HG02870 (cell line): Measurements from ENCODE around the gene ST6GALNAC2.
"Not testable (repeated sequence)": the region's sequence is repeated elsewhere in the genome, so short reads cannot be mapped to it uniquely, and the experiment has no call there.

Source experiments
- ATAC-seq: cut with Tn5 transposase; IDR thresholded peaks from one replicate; pipeline ENCODE4 v1.9.1; 2021; ENCODE audit warnings: mild to moderate bottlenecking, moderate library complexity; ENCODE audit not compliant: unreplicated experiment

ST6GALNAC2 gene

GRCh38 chr17:76570877-76571471 is 14.7 kb downstream of the ST6GALNAC2 start:
- no peak for ATAC-seq

GRCh38 chr17:76570457-76570856 is 15.2 kb downstream of the ST6GALNAC2 start:
- ATAC-seq, result no peak

- ATAC-seq, result no peak
Observed at GRCh38 chr17:76569607-76570279, 15.9 kb downstream of the ST6GALNAC2 start.

GRCh38 chr17:76568811-76569221 is 16.8 kb downstream of the ST6GALNAC2 start:
- no peak for ATAC-seq

DNA sequence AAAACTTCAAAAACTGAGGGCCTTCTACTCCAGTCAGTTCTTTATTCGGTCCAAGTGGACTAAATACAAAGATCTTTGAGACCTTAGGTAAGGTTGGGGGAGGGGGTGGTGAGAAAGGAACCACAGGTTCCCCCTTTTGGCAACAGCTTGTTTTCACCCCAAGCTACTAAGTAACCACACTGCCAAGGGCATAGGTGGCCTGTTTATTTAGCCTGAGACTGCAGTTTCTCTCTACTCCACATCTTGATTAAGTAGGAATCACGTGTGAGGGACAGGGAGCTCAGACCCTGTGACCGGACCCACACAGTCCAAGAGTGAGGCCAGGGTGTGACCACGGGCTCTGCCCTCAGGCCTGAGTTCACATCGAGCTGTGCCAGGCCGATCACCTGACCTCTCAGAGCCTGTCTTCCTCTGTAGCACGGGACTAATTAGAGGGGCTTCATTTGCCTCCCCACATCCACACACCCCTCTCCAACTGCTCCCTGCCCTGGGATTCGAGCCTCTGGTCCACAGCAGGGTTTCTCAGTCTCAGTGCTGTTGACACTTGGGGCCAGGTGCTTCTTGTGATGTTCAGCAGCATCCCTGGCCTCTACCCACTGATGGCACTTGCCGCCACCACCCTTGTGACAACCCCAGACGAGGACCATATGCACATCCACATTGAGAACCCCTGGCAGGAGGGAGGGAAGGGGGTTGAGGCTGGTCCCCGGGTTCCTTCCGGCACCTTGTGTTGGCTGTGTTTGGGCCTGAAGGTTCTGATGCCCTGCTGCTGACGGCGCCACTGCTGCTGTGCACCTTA is 17.8 kb downstream of the ST6GALNAC2 start:
- no peak for ATAC-seq

- ATAC-seq, result no peak
Observed at GRCh38 chr17:76566988-76567431, 18.6 kb downstream of the ST6GALNAC2 start.

DNA sequence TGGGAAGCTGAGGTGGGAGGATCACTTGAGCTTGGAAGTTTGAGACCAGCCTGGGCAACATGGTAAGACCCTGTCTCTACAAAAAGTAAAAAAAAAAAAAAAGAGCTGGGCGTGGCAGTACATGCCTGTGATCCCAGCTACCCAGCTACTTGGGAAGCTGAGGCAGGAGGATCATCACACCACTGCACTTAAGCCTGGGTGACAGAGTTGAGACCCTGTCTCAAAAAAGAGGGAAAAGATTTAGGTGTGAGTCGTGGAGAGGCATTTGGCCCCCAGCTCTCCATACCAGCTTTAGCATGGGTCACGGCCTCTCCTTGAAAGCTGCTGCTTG is 19.1 kb downstream of the ST6GALNAC2 start:
- ATAC-seq, result no peak

GRCh38 chr17:76565728-76566612 is 19.7 kb downstream of the ST6GALNAC2 start:
- no peak for ATAC-seq

DNA sequence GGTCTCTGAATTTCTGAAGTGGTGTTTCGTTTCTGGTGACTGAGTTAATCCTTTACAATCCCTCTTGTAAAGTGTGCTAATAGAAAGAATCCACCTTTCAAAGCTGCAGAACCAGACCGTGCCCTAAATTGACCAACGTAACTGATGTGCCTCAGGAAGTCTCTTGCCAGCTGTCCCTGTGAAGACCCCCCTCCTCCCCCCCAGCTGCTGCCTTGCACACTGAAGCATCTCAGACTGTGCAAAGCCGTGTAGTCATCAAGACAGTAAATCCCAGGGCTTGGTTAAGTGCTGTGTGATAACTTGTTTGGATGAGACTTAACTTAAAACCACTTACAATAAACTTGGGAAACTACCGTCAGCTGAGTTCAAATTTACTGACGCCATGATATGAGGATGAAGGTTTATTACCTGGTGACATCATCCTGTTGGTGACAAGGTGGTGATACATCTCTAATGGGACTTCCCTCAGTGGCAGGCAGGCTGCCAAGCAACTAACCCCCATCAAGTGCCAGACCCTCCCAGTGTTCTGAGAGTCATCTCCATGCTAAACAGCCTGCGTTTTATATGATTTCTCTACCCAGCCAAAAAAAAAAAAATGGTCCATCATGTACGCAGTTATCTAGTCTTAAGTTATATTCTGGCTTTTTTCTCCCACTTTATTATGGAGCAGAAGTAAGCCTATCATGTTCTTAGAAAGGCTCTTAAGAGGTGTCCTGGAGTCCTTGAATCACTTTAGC is 20.5 kb downstream of the ST6GALNAC2 start:
- not testable (repeated sequence) for ATAC-seq

GRCh38 chr17:76563359-76563758 is 22.3 kb downstream of the ST6GALNAC2 start:
- ATAC-seq, result not testable (repeated sequence)

- ATAC-seq, result no peak
Observed at GRCh38 chr17:76562734-76563148, 22.9 kb downstream of the ST6GALNAC2 start.

DNA sequence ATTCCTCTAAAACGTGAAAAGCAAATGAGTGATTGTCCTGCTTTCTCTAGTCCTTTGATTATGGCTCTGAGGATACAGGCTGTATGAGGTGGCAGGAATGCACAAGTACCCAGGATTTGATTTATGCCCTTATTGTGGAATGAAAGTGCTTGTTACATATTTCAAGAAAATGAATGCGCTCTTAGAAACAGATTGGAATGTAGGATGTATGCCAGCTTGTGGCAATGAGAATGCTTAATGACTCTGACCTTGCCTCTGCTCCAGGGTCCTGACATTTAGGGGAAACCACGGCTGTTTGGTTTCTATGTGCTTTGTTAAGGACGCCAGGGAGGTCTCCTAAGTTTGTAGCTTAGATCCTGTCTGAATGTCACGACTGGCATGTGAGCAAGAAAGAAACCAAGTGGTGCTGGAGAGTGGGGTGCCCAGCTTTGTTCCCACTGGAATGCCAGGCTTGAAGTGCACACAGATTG is 23.8 kb downstream of the ST6GALNAC2 start:
- no peak for ATAC-seq

- no peak for ATAC-seq
Observed at GRCh38 chr17:76561332-76561731, 24.3 kb downstream of the ST6GALNAC2 start.

DNA sequence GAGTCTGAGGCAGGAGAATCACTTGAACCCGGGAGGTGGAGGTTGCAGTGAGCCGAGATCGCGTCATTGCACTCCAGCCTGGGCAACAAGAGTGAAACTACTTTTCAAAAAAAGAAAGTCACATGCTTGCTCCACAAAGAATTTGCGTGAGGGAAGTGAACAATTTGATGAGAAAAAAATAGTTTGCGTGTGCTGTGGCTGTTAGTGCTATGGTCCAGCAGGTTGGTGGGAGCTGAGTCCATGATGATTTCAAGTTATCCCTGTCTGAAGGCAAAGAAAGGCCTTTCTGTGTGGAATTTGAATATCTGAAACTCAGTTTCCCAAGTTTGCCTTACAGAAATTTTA is 24.8 kb downstream of the ST6GALNAC2 start:
- no peak for ATAC-seq

- no peak for ATAC-seq
Observed at GRCh38 chr17:76560036-76560876, 25.4 kb downstream of the ST6GALNAC2 start.

DNA sequence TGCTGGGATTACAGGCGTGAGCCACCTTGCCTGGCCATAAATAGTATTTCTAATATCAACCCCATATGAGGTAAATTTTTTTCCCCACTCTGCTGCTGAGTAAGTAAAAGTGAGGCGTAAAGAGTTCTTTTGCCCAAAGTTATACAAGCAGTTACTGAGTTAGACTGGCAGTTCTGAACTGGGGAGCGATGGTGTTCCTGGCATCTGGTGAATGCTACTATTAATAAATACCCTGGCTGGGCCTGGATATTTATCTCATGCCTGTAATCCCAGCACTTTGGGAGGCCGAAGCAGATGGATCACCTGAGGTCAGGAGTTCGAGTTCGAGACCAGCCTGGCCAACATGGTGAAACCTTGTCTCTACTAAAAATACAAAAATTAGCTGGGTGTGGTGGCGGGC is 26.2 kb downstream of the ST6GALNAC2 start:
- ATAC-seq, result not testable (repeated sequence)

DNA sequence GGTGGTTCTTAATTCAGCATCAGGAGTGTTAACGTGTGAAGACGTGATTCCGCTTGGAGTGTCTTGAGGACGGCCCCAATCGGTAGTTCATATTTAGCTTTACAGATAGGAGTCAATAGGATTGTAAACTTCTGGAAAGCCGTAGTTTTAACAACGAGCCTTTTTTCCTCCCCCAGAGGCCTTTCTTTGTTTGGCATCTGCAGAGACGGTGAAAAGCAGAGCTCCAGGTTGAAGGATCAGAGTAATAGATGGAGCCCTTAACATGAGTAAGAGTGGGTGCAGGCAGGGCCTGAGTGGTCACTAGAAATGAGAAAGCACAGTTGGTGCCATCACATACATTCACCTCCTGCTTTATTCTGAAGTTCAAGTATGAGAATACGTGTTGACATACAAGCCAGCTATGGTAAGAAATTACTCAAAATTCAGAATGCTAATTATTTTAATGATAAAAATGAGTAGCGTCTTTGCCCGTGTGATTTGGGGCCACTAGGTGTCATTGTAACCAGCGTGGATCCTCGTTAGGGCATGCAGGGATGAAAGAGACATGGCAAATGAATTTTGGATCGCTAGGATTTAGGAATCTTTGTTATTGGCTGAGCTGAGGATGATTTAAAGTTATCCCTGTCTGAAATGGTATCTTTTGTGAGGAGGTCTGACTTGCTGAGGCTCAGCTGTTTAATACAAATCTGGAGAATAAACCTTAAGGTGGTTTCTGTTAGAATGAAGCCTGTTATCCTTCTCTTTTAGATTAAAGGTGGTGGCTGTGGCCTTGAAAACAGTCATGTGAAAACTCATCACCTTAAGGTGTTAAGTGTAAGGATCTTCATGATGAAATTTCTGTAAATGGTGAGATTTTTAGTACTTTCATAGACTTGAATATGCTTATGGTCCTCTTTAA is 27.2 kb downstream of the ST6GALNAC2 start:
- ATAC-seq, result no peak
